PFSK-1 (cell line): ENCODE measurements around the gene ONECUT3.

Experiments used
- REST ChIP-seq, 2 experiments: IDR thresholded peaks; 2 replicates each; pipeline versions ENCODE4 v1.6.1 to v1.8.0; 2011 to 2012; ENCODE audit warnings: low read depth in 2 of 2, low read length in 2 of 2, control low read depth in 1 of 2, inconsistent platforms in 1 of 2, mild to moderate bottlenecking in 1 of 2, moderate library complexity in 1 of 2; ENCODE audit not compliant: insufficient read depth in 1 of 2
- TAF1 ChIP-seq: IDR thresholded peaks from 2 replicates; pipeline ENCODE4 v1.6.1; 2012; ENCODE audit warnings: low read length, control low read depth, borderline replicate concordance; ENCODE audit not compliant: insufficient read depth

GRCh38 chr19:1794424-1795172, 41.3 kb downstream of the ONECUT3 start:
- TF ChIP-seq REST (IDR thresholded peaks at IDR 0.05; ENCODE audit: insufficient read depth in 1 of 2, low read depth in 2 of 2, low read length in 2 of 2) (no peak), TAF1 (no peak)
